OCI-M1 (cell line): ENCODE data around the gene ZDHHC7.
"Not testable (repeated sequence)": the region's sequence is repeated elsewhere in the genome, so short reads cannot be mapped to it uniquely, and the experiment has no call there.

Experiments
- DNase-seq: peaks from one replicate; lab custom pipeline; 2025; lab: John Stamatoyannopoulos, UW

Gene ZDHHC7

GRCh38 chr16:84938616-84939015, 72.7 kb downstream of the ZDHHC7 start:
- DNase-seq, result not testable (repeated sequence)

- DNase-seq, result no peak
These were observed 73.9 kb downstream of the ZDHHC7 start for GRCh38 chr16:84937196-84938005.

GRCh38 chr16:84933774-84934631, 77.3 kb downstream of the ZDHHC7 start:
- no peak for DNase-seq

- no peak for DNase-seq
These were observed 78.7 kb downstream of the ZDHHC7 start for GRCh38 chr16:84932681-84933080.

GRCh38 chr16:84931506-84931905, 79.8 kb downstream of the ZDHHC7 start:
- DNase-seq, result no peak

- DNase-seq, result no peak
These were observed 80.2 kb downstream of the ZDHHC7 start for GRCh38 chr16:84931107-84931494.

GRCh38 chr16:84930298-84931106, 80.8 kb downstream of the ZDHHC7 start:
- DNase-seq, result no peak

- DNase-seq, result peak; percentile 6
These were observed 81.7 kb downstream of the ZDHHC7 start for GRCh38 chr16:84929421-84930297.

- DNase-seq, result no peak
These were observed 82.5 kb downstream of the ZDHHC7 start for GRCh38 chr16:84928679-84929420.

- DNase-seq, result no peak
These were observed 83.4 kb downstream of the ZDHHC7 start for GRCh38 chr16:84927621-84928591.

- no peak for DNase-seq
These were observed 84.9 kb downstream of the ZDHHC7 start for GRCh38 chr16:84926462-84926861.

GRCh38 chr16:84925773-84926372, 85.5 kb downstream of the ZDHHC7 start:
- no peak for DNase-seq

- DNase-seq, result peak; percentile 75
These were observed 86.1 kb downstream of the ZDHHC7 start for GRCh38 chr16:84925092-84925772.

- DNase-seq, result no peak
These were observed 86.8 kb downstream of the ZDHHC7 start for GRCh38 chr16:84924331-84925091.
